NCI-H2227 (cell line): ENCODE data around the gene PDGFD.

ENCODE experiments used
- DNase-seq: peaks from one replicate; lab custom pipeline; 2025; ENCODE audit not compliant: unreplicated experiment; lab: John Stamatoyannopoulos, UW

PDGFD gene

DNA sequence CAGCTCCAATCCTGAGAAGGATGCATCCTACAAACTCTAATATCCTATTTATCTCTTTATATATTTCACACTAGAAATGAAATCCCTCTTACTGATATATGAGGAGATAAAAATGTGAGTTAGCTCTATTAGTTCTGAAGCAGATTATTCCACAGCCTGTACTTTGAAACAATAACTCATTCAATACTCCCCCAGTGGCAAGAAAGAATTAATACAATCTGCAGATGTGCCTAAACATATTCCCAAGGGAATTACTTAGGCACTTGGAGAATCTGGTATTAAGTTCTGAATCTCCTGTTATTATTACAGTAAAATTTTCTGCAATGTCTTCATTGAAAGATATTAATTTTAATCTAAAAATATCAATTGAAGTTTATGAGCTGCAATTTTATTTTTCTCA lies 68.2 kb downstream of the PDGFD start:
- no peak for DNase-seq

DNA sequence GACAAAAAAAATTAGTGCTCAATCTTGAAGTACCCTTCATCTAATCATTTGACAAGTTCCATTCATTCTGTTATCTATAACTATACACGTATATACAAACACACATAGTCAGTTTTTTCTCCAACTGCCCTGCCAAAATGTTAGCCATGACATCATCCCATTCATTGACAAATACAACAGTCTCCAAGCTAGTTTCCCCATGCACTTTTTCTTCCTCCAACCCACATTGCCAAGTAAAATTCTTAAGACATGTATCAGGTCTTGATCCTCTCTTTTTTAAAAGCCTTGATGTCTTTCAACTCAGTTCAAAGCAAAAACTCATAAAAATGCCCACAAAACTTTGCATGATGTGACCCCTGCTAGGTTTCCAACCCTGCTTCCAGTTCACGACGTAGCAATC lies 69.4 kb downstream of the PDGFD start:
- DNase-seq: no peak

DNA sequence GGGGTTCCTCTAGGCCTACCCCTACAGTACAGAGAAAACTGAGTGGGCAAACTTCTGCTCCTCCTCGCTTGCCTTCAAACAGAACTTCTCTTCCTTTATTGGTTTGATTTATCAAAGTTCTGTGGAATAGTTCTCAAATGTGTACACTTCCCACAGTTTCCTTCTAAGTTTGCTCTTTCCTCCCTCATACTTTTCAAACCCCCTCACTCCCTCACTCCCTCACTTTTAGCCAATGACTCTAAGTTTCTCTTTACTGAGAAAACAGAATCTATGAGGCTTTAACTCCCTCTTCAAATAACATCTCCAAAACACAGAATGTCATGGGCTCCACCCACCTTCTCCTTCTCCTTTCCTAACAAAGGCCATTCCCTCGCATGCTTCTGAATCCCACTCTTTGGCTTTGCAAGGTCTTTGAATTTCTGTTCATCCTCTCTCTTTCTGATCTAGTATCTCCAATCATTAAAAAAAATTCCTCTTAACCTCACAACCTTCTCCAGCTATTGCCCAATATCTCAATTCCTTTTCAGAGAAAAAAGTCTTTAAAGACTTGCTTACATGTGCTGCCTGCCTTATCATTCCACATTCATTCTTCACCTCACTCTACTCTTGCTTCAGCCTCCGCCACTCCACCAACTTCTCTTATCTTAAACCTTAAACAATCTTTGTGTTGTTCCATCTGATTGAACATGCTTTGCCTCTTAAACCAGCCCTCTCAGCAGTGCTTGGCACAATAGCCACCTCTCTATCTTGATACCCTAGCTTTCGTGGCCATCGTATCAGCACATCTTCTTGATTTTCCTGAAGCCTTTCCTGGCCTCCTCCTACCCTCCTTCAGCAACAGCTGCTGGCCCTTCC lies 70.3 kb downstream of the PDGFD start:
- DNase-seq: no peak

DNA sequence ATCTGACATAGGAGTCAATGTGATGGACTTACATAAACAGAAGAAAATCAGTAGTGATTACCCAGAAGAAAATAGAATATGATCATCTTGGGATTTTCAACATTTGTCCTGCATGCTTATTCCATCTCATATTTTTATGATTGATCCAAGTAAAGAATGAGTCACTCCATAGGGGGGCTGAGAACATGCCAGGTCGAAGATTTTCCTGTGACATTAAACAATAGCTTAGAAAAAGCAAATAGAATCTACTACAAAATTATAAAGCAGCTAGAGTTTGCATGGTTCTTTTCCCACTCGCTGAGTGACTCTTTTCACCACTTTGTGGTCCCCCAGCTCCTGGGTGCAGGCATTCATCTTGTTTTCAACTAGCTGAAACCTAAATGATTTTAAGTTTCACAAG lies 71.2 kb downstream of the PDGFD start:
- no peak for DNase-seq

DNA sequence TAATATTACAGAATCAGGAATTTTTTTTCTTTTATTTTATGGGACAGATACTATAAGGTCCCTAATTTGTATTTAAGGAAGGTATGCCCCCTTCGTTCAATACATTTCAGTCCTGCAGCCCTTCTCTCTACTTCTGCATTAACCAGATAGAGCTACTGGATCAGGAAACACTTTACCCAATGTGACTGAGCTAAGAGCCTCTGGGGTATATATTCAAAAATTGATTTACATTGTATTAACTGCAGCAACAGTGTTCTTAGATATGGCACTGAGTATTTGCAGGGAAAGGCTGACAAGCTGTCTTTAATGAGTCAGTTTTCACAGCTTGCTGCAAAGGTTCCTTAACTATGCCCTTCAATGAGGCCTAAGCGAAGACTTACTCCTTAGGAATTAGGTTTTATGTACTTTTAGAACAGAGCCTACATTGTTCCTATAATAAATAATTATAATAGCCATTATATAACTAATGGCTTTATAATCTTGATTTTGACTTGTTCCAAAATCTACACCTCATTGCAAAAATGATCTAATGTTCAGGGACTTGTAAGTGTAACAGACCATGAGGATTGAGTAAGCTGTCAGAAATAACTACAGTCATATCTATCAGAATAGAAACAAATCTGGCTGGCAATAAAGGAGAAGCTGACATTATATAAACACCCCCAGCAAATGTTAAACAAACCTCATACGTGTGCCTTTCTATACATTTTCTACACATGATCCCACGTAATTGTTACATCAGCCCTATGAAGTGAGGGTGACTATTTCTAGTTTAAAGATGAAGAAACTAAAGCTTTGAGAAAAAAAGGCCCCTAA lies 72.5 kb downstream of the PDGFD start:
- DNase-seq: no peak

DNA sequence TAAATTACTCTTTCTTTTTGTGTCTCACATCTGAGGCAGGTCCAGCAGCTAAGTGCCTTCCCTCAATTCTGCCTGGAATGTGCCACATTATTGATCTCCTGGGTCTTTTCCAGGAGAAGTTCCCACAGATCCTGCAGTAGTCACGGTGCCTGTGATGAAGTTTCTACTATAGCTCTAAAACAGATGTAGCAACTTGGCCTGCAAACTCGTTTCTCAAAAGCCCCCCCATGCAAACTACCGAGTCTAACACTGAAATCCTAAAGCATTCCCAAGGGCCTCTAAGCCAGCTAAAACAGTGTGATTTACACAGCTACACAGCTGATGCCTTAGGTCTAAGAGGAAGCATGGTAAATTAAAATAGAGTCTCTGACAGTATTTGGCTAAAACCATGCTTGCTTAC lies 73.2 kb downstream of the PDGFD start:
- DNase-seq: no peak

DNA sequence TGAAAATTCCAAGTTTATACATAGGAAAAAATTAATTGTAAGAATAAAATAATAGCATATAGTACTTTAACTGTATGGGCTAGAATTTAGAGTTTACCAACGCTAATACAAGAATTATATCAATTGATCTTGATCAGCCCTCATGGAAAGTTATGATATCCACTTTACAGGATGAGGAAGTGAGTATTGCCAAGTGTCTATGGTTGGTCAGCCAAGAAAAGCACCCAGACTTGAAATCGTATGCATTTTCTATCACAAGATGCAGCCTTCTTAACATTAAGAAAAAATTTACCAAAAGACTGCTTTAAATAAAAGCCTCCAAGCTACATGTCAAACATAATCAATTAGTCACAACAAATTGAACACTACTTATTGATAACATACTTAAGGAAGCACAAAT lies 74.5 kb downstream of the PDGFD start:
- DNase-seq: no peak

DNA sequence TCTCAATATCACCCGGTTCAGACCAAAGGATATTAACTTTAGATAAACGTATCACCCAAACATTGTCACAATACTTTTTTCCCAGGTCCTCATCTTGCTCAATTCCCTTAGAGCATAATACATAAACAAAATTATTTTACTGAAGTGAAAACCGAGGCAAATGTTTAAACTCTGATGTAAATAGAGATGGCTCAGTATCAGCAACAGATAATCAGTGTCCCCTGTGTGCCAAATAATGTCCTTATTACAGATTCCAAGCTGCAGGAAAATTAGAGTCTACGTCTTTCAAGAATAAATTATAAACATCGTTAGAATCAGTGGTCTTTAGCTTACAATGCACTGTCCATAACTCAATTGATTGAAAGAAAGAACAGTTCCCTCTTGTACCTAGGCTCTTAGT lies 77.3 kb downstream of the PDGFD start:
- no peak for DNase-seq

DNA sequence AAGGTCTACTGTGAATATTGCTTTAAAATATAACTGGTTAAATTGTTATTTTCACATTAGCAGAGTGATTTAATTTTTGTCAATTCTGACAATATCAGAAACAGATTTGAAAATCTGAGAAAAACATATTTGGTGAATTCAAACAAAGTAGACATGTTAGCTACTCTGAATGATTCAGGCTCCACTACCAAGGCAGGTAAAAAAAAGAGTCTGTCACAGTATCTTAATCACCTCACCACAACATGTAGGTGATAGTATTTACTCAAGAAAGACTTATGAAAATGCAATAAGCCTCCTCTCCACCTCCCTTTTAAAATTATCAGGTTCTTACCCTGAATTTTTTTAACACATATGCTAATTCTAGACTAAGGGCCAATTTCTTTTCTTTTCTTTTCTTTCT lies 85.0 kb downstream of the PDGFD start:
- no peak for DNase-seq

DNA sequence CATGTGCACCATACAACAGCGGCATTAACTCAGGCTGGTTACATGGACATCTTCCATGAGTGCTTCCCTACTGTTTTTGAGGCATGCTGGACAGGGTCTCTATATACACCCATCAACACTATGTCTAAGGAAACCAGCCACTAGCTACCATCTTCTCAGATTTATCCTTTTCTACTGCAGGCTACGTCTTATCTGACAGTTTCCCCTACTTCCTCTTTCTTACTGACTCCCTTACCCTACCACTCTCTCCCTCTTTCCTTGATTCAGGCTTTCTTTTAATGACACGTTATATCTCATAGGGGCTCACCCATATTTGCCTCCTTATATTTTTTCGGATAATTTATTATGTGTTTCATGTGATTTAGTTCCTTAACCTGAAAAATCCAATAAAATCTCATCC lies 85.7 kb downstream of the PDGFD start:
- no peak for DNase-seq

DNA sequence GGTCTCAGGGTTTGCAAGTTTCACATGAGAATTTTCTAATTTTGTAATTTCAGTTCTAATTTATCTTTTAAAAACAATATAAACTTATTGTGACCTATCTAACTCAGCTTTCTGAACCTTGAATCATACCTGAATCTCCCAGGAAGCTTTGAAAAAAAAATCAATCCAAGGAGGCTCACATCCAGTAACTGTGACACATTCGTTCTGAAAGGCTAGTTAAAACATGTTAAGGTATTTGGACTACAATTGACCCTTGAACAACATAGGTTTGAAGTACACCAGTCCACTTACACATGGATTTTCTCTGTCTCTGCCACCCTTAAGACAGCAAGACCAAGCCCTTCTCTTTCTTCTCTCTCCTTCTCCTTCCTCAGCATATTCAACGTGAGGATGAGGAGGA lies 87.5 kb downstream of the PDGFD start:
- no peak for DNase-seq

DNA sequence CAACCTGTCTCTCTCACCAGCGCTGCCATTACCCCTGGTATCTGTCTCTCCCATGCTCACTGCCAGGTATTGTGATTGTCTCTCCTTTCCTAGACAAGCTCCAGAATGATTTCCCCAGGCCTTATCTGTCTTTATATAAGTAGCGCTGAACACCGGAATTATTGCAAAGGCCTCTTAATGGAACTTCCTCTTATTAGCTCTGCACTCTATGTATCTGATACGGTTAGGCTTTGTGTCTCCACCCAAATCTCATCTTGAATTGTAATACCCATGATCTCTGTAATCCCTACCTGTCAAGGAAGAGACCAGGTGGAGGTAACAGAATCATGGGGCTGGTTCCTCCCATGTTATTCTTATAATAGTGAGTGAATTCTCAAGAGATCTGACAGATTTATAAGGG lies 88.2 kb downstream of the PDGFD start:
- no peak for DNase-seq

DNA sequence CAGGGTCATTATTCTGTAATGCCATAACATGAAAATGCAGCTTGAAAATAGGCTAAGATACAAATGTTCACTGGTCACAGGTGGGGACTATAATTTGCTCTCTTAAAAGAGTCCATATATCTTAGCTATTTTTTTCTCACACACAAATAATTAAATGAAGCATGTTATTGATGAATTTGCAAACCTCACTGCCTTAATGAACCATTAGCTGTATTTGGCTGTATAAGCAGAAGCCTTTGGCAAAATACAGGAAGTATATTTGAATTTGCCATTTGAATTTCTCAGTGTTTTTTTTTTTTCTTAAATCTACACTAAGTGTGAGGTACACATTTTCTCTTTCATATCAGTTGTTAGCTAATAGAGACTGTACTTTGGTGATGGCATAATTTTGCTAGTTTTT lies 88.9 kb downstream of the PDGFD start:
- DNase-seq: no peak

DNA sequence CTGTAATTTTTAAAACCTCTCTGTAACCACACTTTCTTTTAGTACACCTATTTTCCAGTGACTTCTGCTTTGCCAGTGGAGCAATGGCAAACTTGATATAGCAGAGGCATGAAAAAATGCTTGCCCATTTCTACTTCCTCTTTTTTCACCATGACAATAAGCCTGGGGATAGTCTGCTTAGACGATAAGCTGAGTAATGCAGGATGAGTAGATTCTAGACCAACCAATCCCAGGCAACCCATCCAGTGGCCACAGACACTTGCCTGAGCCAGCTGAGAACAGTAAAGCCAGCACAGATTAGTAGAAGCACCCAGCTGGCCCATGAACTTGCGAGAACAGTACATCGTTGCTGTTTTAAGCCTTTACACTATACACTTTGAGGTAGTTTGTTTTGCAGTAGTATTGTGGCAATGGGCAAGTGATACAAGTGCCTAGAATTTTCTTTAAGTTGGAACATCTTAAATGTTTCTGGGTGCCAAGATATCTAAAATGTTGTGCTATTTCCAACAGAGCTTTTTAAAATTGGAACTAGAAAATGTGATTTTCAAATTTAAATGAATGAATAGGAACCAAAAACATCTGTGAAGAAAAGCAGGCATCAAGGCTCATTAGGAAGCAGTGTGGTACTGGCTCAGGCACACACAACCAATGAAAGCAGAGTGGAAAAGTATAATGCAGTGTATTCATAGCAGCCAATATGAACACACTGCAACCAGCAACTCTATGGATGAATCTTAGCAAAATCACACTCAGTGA lies 89.8 kb downstream of the PDGFD start:
- DNase-seq: no peak

DNA sequence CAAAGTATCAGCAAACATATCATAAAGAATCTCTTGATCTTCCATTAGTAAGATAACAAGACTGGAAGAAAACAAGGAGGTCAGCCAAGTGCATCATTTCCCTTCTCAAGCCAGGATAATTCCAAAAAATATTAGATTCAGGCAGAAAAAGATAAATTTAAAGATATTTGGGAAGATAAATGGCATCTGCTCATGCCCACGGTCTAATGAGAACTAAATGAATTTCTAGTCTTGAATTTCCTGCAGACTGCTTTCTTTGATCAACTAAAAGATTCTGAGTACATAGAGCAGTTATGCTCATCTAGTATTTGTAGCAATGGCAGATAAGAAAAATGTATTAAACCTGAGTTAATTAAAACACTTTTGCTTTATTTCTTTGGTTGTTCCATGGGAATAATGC lies 96.4 kb downstream of the PDGFD start:
- no peak for DNase-seq

DNA sequence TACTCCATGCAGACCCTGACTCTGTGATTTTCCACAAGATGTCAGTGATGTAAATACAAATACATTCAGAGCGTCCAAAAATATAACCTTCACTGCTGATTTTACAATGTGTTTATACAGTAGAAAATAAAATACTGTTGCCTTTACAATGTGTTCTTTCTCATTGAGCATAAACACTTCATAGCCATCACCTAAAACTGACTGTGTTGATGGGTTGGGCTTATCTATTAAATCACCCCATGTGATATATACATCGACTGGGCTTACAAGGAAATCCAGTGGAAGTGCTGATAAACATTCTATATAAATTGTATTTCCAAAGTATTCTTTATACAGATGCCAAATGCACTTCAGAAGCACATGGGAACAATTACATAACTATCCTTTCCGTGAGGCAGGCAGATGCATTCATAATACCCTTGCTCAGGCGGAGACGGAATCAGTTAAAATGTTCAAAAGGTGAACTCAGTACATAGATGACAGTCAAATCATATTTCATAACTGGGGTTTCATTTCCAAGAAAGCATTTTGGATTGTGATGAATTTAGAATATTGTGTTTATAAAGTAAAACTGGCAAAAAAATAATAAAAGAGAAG lies 99.8 kb downstream of the PDGFD start:
- no peak for DNase-seq

DNA sequence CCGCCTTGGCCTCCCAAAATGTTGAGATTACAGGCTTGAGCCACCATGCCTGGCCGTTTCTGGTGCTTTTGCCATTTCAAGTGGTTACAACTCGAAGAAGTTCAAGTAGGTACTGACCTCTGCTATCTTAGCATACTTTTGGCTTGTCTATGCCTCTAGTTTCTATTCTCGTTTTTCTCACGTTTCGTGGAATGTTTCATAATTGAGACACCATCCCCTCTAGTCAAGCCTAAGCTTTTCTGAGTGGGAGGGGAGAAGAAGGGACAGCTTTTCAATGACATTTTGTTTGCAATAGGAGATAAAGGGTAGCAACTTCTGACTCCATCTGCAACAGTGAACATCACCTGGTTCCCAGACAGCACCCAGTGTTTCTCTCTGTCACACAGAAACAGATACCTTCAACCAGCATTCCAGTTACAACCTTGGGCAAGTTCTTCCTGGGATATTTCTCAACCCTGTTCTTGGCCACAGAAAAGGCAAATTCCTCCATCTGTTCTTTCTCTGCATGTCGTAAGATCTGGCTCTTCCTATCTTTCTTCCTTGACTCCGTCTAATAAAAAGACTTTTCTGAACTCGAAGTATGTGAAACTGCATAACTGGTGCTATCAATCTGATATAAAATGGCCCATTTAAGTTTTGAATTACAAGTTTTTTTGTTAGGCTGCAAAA lies 102.0 kb downstream of the PDGFD start:
- no peak for DNase-seq

DNA sequence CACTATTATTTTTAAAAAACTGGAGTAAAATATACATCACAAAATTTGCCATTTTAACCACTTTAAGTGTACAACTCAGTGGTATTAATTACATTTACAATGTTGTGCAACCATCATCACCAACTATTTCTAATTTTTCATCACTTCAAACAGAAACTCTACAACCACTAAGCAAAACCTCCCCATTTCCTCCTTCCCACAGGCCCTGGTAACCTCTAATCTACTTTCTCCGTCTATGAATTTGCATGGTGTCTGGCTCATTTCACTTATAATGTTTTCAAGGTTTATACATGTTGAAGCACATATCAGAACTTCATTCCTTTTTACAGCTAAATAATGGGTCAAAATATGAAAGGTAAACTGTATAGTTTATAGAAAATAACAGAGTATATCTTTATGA lies 103.1 kb downstream of the PDGFD start:
- DNase-seq: no peak

DNA sequence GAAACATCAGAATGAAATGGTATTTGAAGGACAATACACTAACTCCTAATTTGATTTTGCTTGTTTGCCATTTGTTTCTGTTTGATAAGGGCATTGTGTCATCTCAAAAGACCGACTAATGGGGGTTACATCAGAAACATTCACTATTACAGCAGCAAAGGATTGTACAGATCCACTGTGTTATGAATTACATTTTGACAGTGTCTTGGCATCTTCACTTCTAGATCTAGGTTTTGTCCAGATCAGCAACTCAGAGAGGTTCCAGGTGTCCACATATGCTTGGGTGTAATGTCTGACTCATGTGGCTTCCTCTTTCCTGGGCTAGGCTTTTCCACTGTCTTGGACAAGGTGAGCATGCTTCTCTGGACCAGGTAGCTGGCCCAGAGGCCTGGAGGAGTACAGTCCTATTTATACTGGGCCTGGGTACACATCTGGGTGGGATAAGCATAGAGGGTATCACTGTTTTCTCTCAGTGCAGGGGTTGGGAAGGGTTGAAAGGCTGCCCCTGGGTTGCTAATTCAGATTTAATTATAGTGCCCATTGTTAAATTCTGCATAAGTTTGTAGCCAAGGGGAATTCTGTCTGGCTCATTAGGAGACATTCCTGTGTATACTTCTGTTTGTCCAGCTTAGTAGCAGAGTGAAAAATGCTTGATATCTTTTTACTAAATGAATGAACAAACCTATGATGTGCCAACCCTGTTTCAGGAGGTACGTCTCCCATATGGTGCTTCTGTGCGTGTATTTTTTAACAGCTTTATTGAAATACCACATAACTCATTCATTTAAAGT lies 103.7 kb downstream of the PDGFD start:
- DNase-seq: no peak

DNA sequence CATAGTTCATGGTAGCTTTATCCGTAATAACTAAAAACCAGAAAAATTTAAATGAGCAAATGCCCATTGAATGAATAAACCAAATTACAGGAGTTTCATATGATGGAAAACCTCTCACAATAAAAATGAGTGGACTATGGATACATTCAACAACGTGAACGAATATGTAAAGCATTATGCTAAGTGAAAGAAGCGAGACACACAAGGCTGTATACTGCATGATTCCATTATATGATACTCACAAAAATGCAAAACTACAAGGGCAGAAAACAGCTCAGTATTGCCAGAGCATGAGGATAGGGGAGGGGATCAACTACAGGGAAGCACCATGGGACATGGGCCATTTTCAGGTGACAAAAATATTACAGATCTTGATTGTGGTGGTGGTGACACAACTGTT lies 105.3 kb downstream of the PDGFD start:
- DNase-seq: no peak
